ENCODE results near the gene METTL18.

METTL18 gene

DNA sequence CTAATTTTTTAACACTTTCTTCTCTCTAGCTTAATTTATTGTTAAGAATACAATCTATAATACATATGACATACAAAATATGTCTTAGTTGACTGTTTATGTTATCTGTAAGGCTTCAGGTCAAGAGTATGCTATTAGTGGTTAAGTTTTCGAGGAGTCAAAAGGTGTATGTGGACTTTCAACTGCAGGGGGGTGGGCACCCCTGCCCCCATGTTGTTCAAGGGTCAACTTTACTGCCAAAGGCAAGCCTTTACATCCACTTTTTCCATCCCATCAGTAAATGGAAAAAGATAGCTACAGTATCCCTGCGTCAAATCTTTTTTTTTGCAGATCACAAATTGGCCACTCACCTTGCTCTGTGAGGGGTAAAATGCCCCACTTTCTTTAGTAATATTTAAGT lies 6.3 kb downstream of the METTL18 start:
- ATAC-seq (ENCODE audit: insufficient read depth, low read depth) (no peak), DNase-seq (no peak)
- Histone ChIP-seq H3K4me3 (ENCODE audit: low read depth in 1 of 2, low read length in 2 of 2) (no peak overlapping the region), H3K27me3 (ENCODE audit: insufficient read depth, low read length, poor library complexity) (no peaks in the 10 kb centered on the region), H3K4me2 (ENCODE audit: insufficient read depth, low read length) (no peak overlapping the region), H3K9me3 (ENCODE audit: insufficient read depth, low read length, severe bottlenecking) (no peaks in the 10 kb centered on the region), H3K9ac (ENCODE audit: low read depth, low read length) (no peak overlapping the region), H3K79me2 (ENCODE audit: insufficient read depth, low read length) (peaks cover 7% of the 10 kb centered on the region), H4K20me1 (ENCODE audit: insufficient read depth, low read length) (no peaks in the 10 kb centered on the region), H2AFZ (ENCODE audit: low read depth, low read length) (no peak overlapping the region), H3K27ac (ENCODE audit: low read length) (no peak overlapping the region), H3K4me1 (ENCODE audit: insufficient read depth, low read length) (peaks cover 22% of the 10 kb centered on the region), H3K36me3 (ENCODE audit: insufficient read depth, low read length) (peaks cover 8% of the 10 kb centered on the region)
- TF ChIP-seq, protein P1, sequence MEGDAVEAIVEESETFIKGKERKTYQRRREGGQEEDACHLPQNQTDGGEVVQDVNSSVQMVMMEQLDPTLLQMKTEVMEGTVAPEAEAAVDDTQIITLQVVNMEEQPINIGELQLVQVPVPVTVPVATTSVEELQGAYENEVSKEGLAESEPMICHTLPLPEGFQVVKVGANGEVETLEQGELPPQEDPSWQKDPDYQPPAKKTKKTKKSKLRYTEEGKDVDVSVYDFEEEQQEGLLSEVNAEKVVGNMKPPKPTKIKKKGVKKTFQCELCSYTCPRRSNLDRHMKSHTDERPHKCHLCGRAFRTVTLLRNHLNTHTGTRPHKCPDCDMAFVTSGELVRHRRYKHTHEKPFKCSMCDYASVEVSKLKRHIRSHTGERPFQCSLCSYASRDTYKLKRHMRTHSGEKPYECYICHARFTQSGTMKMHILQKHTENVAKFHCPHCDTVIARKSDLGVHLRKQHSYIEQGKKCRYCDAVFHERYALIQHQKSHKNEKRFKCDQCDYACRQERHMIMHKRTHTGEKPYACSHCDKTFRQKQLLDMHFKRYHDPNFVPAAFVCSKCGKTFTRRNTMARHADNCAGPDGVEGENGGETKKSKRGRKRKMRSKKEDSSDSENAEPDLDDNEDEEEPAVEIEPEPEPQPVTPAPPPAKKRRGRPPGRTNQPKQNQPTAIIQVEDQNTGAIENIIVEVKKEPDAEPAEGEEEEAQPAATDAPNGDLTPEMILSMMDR (IDR thresholded peaks at IDR 0.05; ENCODE audit: borderline replicate concordance, extremely low read depth, low read length, poor library complexity, severe bottlenecking) = no peak
- no peak for TF ChIP-seq EZH2 (IDR thresholded peaks at IDR 0.05; ENCODE audit: borderline replicate concordance, low read depth, low read length, severe bottlenecking)

GRCh38 chr1:169786974-169787373 lies 7.7 kb downstream of the METTL18 start:
- no peak for TF ChIP-seq EZH2 (IDR thresholded peaks at IDR 0.05; ENCODE audit: borderline replicate concordance, low read depth, low read length, severe bottlenecking)
- TF ChIP-seq, protein P1 (IDR thresholded peaks at IDR 0.05; ENCODE audit: borderline replicate concordance, extremely low read depth, low read length, poor library complexity, severe bottlenecking) = peak; percentile 6
- Histone ChIP-seq H3K27ac (ENCODE audit: low read length) (no peak overlapping the region), H3K9me3 (ENCODE audit: insufficient read depth, low read length, severe bottlenecking) (no peaks in the 10 kb centered on the region), H3K9ac (ENCODE audit: low read depth, low read length) (no peak overlapping the region), H4K20me1 (ENCODE audit: insufficient read depth, low read length) (no peaks in the 10 kb centered on the region), H2AFZ (ENCODE audit: low read depth, low read length) (no peak overlapping the region), H3K79me2 (ENCODE audit: insufficient read depth, low read length) (no peaks in the 10 kb centered on the region), H3K4me3 (ENCODE audit: low read depth in 1 of 2, low read length in 2 of 2) (no peak overlapping the region), H3K4me2 (ENCODE audit: insufficient read depth, low read length) (no peak overlapping the region), H3K36me3 (ENCODE audit: insufficient read depth, low read length) (no peaks in the 10 kb centered on the region), H3K4me1 (ENCODE audit: insufficient read depth, low read length) (peaks cover 7% of the 10 kb centered on the region; the same call in 1 of the 2 replicates), H3K27me3 (ENCODE audit: insufficient read depth, low read length, poor library complexity) (no peaks in the 10 kb centered on the region)
- peak; percentile 44; the same call in 1 of the 3 replicates for ATAC-seq (ENCODE audit: insufficient read depth, low read depth)
- DNase-seq = no peak

DNA sequence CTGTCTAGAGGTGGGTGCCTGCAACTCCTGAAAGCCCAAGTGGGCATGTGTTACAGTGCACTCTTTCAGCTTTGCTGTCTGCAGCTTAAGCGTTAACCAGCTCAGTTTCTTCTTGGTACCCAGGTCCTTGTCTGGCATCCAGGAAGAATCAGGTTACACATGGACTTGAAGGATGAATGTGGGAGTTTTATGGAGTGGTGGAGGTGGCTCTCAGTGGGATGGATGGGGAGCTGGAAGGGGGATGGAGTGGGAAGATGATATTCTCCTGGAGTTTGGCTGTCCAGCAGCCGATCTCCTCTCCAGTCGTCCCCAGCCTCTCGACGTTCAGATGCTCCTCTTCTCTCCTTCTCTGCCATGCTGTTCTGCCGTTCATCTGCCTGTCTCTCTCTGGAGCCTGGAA lies 9.4 kb downstream of the METTL18 start:
- Histone ChIP-seq H3K36me3 (ENCODE audit: insufficient read depth, low read length) (no peaks in the 10 kb centered on the region), H3K79me2 (ENCODE audit: insufficient read depth, low read length) (no peaks in the 10 kb centered on the region), H3K27ac (ENCODE audit: low read length) (no peak overlapping the region), H2AFZ (ENCODE audit: low read depth, low read length) (no peak overlapping the region), H3K4me2 (ENCODE audit: insufficient read depth, low read length) (no peak overlapping the region), H3K4me3 (ENCODE audit: low read depth in 1 of 2, low read length in 2 of 2) (no peak overlapping the region), H3K27me3 (ENCODE audit: insufficient read depth, low read length, poor library complexity) (no peaks in the 10 kb centered on the region), H3K9me3 (ENCODE audit: insufficient read depth, low read length, severe bottlenecking) (no peaks in the 10 kb centered on the region), H3K4me1 (ENCODE audit: insufficient read depth, low read length) (no peaks in the 10 kb centered on the region), H4K20me1 (ENCODE audit: insufficient read depth, low read length) (no peaks in the 10 kb centered on the region), H3K9ac (ENCODE audit: low read depth, low read length) (no peak overlapping the region)
- TF ChIP-seq, protein P1 (IDR thresholded peaks at IDR 0.05; ENCODE audit: borderline replicate concordance, extremely low read depth, low read length, poor library complexity, severe bottlenecking) = no peak
- no peak for TF ChIP-seq EZH2 (IDR thresholded peaks at IDR 0.05; ENCODE audit: borderline replicate concordance, low read depth, low read length, severe bottlenecking)
- no peak for ATAC-seq (ENCODE audit: insufficient read depth, low read depth)
- no peak for DNase-seq

GRCh38 chr1:169784102-169784501 lies 10.6 kb downstream of the METTL18 start:
- H3K4me1 ChIP-seq (ENCODE audit: insufficient read depth, low read length) = no peaks in the 10 kb centered on the region
- no peaks in the 10 kb centered on the region for H3K36me3 ChIP-seq (ENCODE audit: insufficient read depth, low read length)
- H3K9ac ChIP-seq (ENCODE audit: low read depth, low read length) = no peak overlapping the region
- DNase-seq (no peak), ATAC-seq (ENCODE audit: insufficient read depth, low read depth) (no peak)
- no peak overlapping the region for H2AFZ ChIP-seq (ENCODE audit: low read depth, low read length)
- no peak overlapping the region for H3K27ac ChIP-seq (ENCODE audit: low read length)
- H3K9me3 ChIP-seq (ENCODE audit: insufficient read depth, low read length, severe bottlenecking) = no peaks in the 10 kb centered on the region
- no peak overlapping the region for H3K4me3 ChIP-seq (ENCODE audit: low read depth in 1 of 2, low read length in 2 of 2)
- no peaks in the 10 kb centered on the region for H3K27me3 ChIP-seq (ENCODE audit: insufficient read depth, low read length, poor library complexity)
- H3K79me2 ChIP-seq (ENCODE audit: insufficient read depth, low read length) = no peaks in the 10 kb centered on the region
- no peaks in the 10 kb centered on the region for H4K20me1 ChIP-seq (ENCODE audit: insufficient read depth, low read length)
- TF ChIP-seq, protein P1 (IDR thresholded peaks at IDR 0.05; ENCODE audit: borderline replicate concordance, extremely low read depth, low read length, poor library complexity, severe bottlenecking) = no peak
- no peak for TF ChIP-seq EZH2 (IDR thresholded peaks at IDR 0.05; ENCODE audit: borderline replicate concordance, low read depth, low read length, severe bottlenecking)
- H3K4me2 ChIP-seq (ENCODE audit: insufficient read depth, low read length) = no peak overlapping the region
